Measurements from ENCODE around the gene PRKCA. TPM values are rescaled to one million over a fixed set of nuclear protein-coding genes. Genes with fewer than 3 reads are reported as not detected.
A peak's percentile ranks its signal among the peaks of the same experiment; 100 is the strongest.

PRKCA gene
- total RNA-seq, 2 experiments from 2014 or later: 75.1 to 78.5 TPM

GRCh38 chr17:66425756-66426396 lies 123.5 kb downstream of the PRKCA start:
- peaks cover 76% of the 10 kb centered on the region for H3K4me1 Mint-ChIP-seq (ENCODE audit: low read depth)
- peak overlapping the region; percentile 64 for H3K27ac Mint-ChIP-seq
- H3K36me3 Mint-ChIP-seq: peaks cover 7% of the 10 kb centered on the region
- POLR2A ChIA-PET: no interaction called here
- no peak for DNase-seq
- CTCF ChIA-PET: interaction anchor here (1.0 to 1.6 kb wide), 5 partner anchors 9 to 170 kb away, joined by 3 to 4 read pairs (median 3); no protein-coding TSS in a partner anchor
- intact Hi-C loops (cut with micrococcal nuclease): loop anchor here (1.0 to 5.0 kb wide), 3 partner anchors 141 to 224 kb away; no protein-coding TSS in a partner anchor
- H3K9me3 Mint-ChIP-seq: no peaks in the 10 kb centered on the region
- peak overlapping the region; percentile 14 for H3K4me3 Mint-ChIP-seq
- H3K27me3 Mint-ChIP-seq: no peaks in the 10 kb centered on the region

GRCh38 chr17:66426397-66427033 lies 124.1 kb downstream of the PRKCA start:
- H3K4me1 Mint-ChIP-seq (ENCODE audit: low read depth): peaks cover 75% of the 10 kb centered on the region
- intact Hi-C loops (cut with micrococcal nuclease): loop anchor here (1.0 to 5.0 kb wide), 3 partner anchors 140 to 224 kb away; no protein-coding TSS in a partner anchor
- H3K27ac Mint-ChIP-seq: peak overlapping the region; percentile 64
- H3K27me3 Mint-ChIP-seq: no peaks in the 10 kb centered on the region
- H3K36me3 Mint-ChIP-seq: peaks cover 5% of the 10 kb centered on the region
- peak overlapping the region; percentile 14 for H3K4me3 Mint-ChIP-seq
- no peaks in the 10 kb centered on the region for H3K9me3 Mint-ChIP-seq
- ChIA-PET POLR2A (no interaction called here), CTCF (interaction anchor here (0.6 to 1.6 kb wide), 10 partner anchors 8 to 236 kb away, joined by 3 to 6 read pairs (median 3); no protein-coding TSS in a partner anchor)
- DNase-seq: peak; percentile 58

GRCh38 chr17:66427134-66427533 lies 124.7 kb downstream of the PRKCA start:
- Mint-ChIP-seq H3K27ac (no peak overlapping the region), H3K4me1 (ENCODE audit: low read depth) (peaks cover 75% of the 10 kb centered on the region), H3K9me3 (no peaks in the 10 kb centered on the region), H3K4me3 (no peak overlapping the region), H3K27me3 (no peaks in the 10 kb centered on the region), H3K36me3 (peaks cover 5% of the 10 kb centered on the region)
- POLR2A ChIA-PET: no interaction called here
- no peak for DNase-seq
- CTCF ChIA-PET: interaction anchor here (0.6 to 1.6 kb wide), 9 partner anchors 8 to 236 kb away, joined by 3 to 6 read pairs (median 3); no protein-coding TSS in a partner anchor
- intact Hi-C loops (cut with micrococcal nuclease): loop anchor here (2.0 to 5.0 kb wide), 2 partner anchors 140 to 225 kb away; no protein-coding TSS in a partner anchor

GRCh38 chr17:66429680-66430079 lies 127.3 kb downstream of the PRKCA start:
- DNase-seq: no peak
- Mint-ChIP-seq H3K4me3 (no peak overlapping the region), H3K4me1 (ENCODE audit: low read depth) (peaks cover 74% of the 10 kb centered on the region), H3K27ac (no peak overlapping the region), H3K36me3 (peaks cover 5% of the 10 kb centered on the region), H3K27me3 (no peaks in the 10 kb centered on the region), H3K9me3 (no peaks in the 10 kb centered on the region)
- POLR2A ChIA-PET: no interaction called here
- CTCF ChIA-PET: interaction anchor here (1.5 to 2.2 kb wide), 3 partner anchors 137 to 229 kb away, joined by 3 to 7 read pairs (median 4); no protein-coding TSS in a partner anchor
- intact Hi-C loops (cut with micrococcal nuclease): loop anchor here (5.0 to 10.0 kb wide), 2 partner anchors 227 to 245 kb away; no protein-coding TSS in a partner anchor

GRCh38 chr17:66430846-66431795 lies 128.7 kb downstream of the PRKCA start:
- no peak overlapping the region for H3K4me3 Mint-ChIP-seq
- intact Hi-C loops (cut with micrococcal nuclease): loop anchor here (10.0 kb wide), 1 partner anchor 244 kb away; no protein-coding TSS in a partner anchor
- CTCF ChIA-PET: interaction anchor here (1.1 to 2.2 kb wide), 2 partner anchors 135 to 196 kb away, joined by 3 to 7 read pairs; no protein-coding TSS in a partner anchor
- DNase-seq: no peak
- H3K9me3 Mint-ChIP-seq: no peaks in the 10 kb centered on the region
- no peaks in the 10 kb centered on the region for H3K27me3 Mint-ChIP-seq
- POLR2A ChIA-PET: no interaction called here
- peaks cover 60% of the 10 kb centered on the region for H3K4me1 Mint-ChIP-seq (ENCODE audit: low read depth)
- H3K27ac Mint-ChIP-seq: no peak overlapping the region
- H3K36me3 Mint-ChIP-seq: no peaks in the 10 kb centered on the region

GRCh38 chr17:66431910-66432309 lies 129.5 kb downstream of the PRKCA start:
- no peaks in the 10 kb centered on the region for H3K27me3 Mint-ChIP-seq
- intact Hi-C loops (cut with micrococcal nuclease): loop anchor here (10.0 kb wide), 1 partner anchor 243 kb away; no protein-coding TSS in a partner anchor
- no peaks in the 10 kb centered on the region for H3K36me3 Mint-ChIP-seq
- ChIA-PET POLR2A (no interaction called here), CTCF (interaction anchor here (1.0 to 2.2 kb wide), 4 partner anchors 128 to 195 kb away, joined by 3 to 7 read pairs (median 5); no protein-coding TSS in a partner anchor)
- no peak overlapping the region for H3K4me3 Mint-ChIP-seq
- peaks cover 54% of the 10 kb centered on the region for H3K4me1 Mint-ChIP-seq (ENCODE audit: low read depth)
- no peak overlapping the region for H3K27ac Mint-ChIP-seq
- no peak for DNase-seq
- H3K9me3 Mint-ChIP-seq: no peaks in the 10 kb centered on the region

GRCh38 chr17:66432411-66432957 lies 130.1 kb downstream of the PRKCA start:
- H3K4me3 Mint-ChIP-seq: no peak overlapping the region
- H3K4me1 Mint-ChIP-seq (ENCODE audit: low read depth): peaks cover 52% of the 10 kb centered on the region
- H3K27ac Mint-ChIP-seq: no peak overlapping the region
- DNase-seq: no peak
- H3K27me3 Mint-ChIP-seq: no peaks in the 10 kb centered on the region
- H3K36me3 Mint-ChIP-seq: no peaks in the 10 kb centered on the region
- ChIA-PET CTCF (interaction anchor here (0.5 to 1.4 kb wide), 4 partner anchors 128 to 195 kb away, joined by 3 to 7 read pairs (median 3); no protein-coding TSS in a partner anchor), POLR2A (no interaction called here)
- no peaks in the 10 kb centered on the region for H3K9me3 Mint-ChIP-seq
- intact Hi-C loops (cut with micrococcal nuclease): loop anchor here (10.0 kb wide), 1 partner anchor 242 kb away; no protein-coding TSS in a partner anchor

- H3K4me1 Mint-ChIP-seq (ENCODE audit: low read depth): peaks cover 47% of the 10 kb centered on the region
- H3K27me3 Mint-ChIP-seq: no peaks in the 10 kb centered on the region
- ChIA-PET POLR2A (no interaction called here), CTCF (interaction anchor here (0.5 to 1.4 kb wide), 2 partner anchors 127 to 134 kb away, joined by 3 to 7 read pairs; no protein-coding TSS in a partner anchor)
- no peak for DNase-seq
- intact Hi-C loops (cut with micrococcal nuclease): loop anchor here (10.0 kb wide), 1 partner anchor 242 kb away; no protein-coding TSS in a partner anchor
- no peak overlapping the region for H3K4me3 Mint-ChIP-seq
- peaks cover 2% of the 10 kb centered on the region for H3K36me3 Mint-ChIP-seq
- H3K27ac Mint-ChIP-seq: no peak overlapping the region
- peaks cover 3% of the 10 kb centered on the region for H3K9me3 Mint-ChIP-seq
These were observed 130.7 kb downstream of the PRKCA start for GRCh38 chr17:66432996-66433551.

- Mint-ChIP-seq H3K27ac (no peak overlapping the region), H3K9me3 (peaks cover 8% of the 10 kb centered on the region), H3K27me3 (no peaks in the 10 kb centered on the region), H3K4me3 (no peak overlapping the region), H3K4me1 (ENCODE audit: low read depth) (peaks cover 38% of the 10 kb centered on the region), H3K36me3 (peaks cover 6% of the 10 kb centered on the region)
- CTCF ChIA-PET: interaction anchor here (1.2 to 1.5 kb wide), 2 partner anchors 9 to 131 kb away, joined by 4 to 7 read pairs; no protein-coding TSS in a partner anchor
- POLR2A ChIA-PET: no interaction called here
- intact Hi-C loops (cut with micrococcal nuclease): loop anchor here (10.0 kb wide), 1 partner anchor 240 kb away; no protein-coding TSS in a partner anchor
- DNase-seq: no peak
These were observed 132.8 kb downstream of the PRKCA start for GRCh38 chr17:66435182-66435581.

- POLR2A ChIA-PET: no interaction called here
These were observed 134.2 kb downstream of the PRKCA start for GRCh38 chr17:66436631-66437030.

More at GRCh38 chr17:66436631-66437030, 134.2 kb downstream of the PRKCA start:
- Mint-ChIP-seq H3K9me3 (peaks cover 8% of the 10 kb centered on the region), H3K27me3 (no peaks in the 10 kb centered on the region), H3K4me1 (ENCODE audit: low read depth) (peaks cover 35% of the 10 kb centered on the region), H3K27ac (no peak overlapping the region), H3K36me3 (peaks cover 6% of the 10 kb centered on the region), H3K4me3 (no peak overlapping the region)
- intact Hi-C loops (cut with micrococcal nuclease): loop anchor here (1.0 to 10.0 kb wide), 2 partner anchors 31 to 238 kb away; no protein-coding TSS in a partner anchor
- CTCF ChIA-PET: interaction anchor here (1.6 to 1.7 kb wide), 2 partner anchors 130 to 132 kb away, joined by 4 read pairs; no protein-coding TSS in a partner anchor
- no peak for DNase-seq
